ENCODE results near the gene ACTN4. TPM values are rescaled to one million over a fixed set of nuclear protein-coding genes. Genes with fewer than 3 reads are reported as not detected.

The ACTN4 gene
- total and polyA plus RNA-seq, 2 experiments from 2014 or later, result 68.9 to 427 TPM

GRCh38 chr19:38656171-38656981, 8.9 kb downstream of the ACTN4 start:
- ATAC-seq (no peak), DNase-seq (ENCODE audit: low spot score) (no peak)
- Histone ChIP-seq H3K79me2 (replicated peaks; ENCODE audit: insufficient read depth) (peaks cover 100% of the 10 kb centered on the region), H3K4me3 (no peak overlapping the region), H3K4me2 (peak overlapping the region; percentile 23), H2AFZ (no peak overlapping the region), H3K27ac (ENCODE audit: low read depth) (peak overlapping the region; percentile 39), H3K4me1 (ENCODE audit: insufficient read depth) (peaks cover 95% of the 10 kb centered on the region), H3K27me3 (ENCODE audit: insufficient read depth) (no peaks in the 10 kb centered on the region), H3F3A (replicated peaks; ENCODE audit: low read depth) (peaks cover 8% of the 10 kb centered on the region), H3K36me3 (ENCODE audit: insufficient read depth) (0 out of 2 replicates have a peak, but pooled peaks cover 4% of the 10 kb centered on the region), H3K9me2 (ENCODE audit: insufficient read depth) (no peaks in the 10 kb centered on the region), H4K20me1 (replicated peaks; ENCODE audit: insufficient read depth) (peaks cover 84% of the 10 kb centered on the region)
- TF ChIP-seq, protein P1, sequence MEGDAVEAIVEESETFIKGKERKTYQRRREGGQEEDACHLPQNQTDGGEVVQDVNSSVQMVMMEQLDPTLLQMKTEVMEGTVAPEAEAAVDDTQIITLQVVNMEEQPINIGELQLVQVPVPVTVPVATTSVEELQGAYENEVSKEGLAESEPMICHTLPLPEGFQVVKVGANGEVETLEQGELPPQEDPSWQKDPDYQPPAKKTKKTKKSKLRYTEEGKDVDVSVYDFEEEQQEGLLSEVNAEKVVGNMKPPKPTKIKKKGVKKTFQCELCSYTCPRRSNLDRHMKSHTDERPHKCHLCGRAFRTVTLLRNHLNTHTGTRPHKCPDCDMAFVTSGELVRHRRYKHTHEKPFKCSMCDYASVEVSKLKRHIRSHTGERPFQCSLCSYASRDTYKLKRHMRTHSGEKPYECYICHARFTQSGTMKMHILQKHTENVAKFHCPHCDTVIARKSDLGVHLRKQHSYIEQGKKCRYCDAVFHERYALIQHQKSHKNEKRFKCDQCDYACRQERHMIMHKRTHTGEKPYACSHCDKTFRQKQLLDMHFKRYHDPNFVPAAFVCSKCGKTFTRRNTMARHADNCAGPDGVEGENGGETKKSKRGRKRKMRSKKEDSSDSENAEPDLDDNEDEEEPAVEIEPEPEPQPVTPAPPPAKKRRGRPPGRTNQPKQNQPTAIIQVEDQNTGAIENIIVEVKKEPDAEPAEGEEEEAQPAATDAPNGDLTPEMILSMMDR (conservative IDR thresholded peaks at IDR 0.05; ENCODE audit: low read depth in 2 of 2), result no peak
- peak overlapping the region; percentile 73; the same call in 1 of the 2 replicates for H3K27ac Mint-ChIP-seq
- peaks cover 93% of the 10 kb centered on the region for H3K4me1 Mint-ChIP-seq
- peaks cover 8% of the 10 kb centered on the region for H3K27me3 Mint-ChIP-seq (ENCODE audit: insufficient read depth, low read depth, poor library complexity)
- peaks cover 41% of the 10 kb centered on the region for H3K36me3 Mint-ChIP-seq (ENCODE audit: low read depth)
- H3K9me3 Mint-ChIP-seq, result no peaks in the 10 kb centered on the region
- H3K4me3 Mint-ChIP-seq, result no peak overlapping the region

DNA sequence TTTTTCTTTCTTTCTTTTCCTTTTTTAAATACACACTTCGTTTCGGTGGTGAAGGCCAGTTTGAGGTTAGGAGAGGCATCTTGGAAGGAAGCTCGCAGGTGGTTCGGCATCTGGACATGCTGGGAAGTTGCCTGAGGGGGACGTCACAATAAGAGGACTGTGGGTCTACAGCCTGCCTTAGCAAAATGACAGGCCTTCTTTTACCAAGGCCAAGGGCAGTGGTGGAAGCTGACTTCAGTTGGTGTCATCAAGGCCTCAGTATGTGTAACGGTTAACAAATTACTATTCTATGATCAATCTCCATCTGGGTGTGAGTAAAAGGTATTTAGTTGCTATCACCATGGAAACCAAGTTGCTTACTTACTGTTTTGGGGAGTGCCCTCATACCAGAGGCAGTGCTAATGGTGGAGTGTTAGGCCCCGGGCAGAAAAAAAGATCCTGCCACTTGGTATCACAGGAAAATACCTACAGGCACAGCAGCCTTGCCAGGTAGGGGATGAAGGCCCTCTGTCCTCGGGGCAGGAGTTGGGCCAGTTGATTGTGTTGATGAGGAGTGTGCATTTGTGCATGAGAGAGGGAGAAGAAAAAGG, 10.3 kb downstream of the ACTN4 start:
- H3K27ac ChIP-seq (ENCODE audit: low read depth), result peak overlapping the region; percentile 39
- Mint-ChIP-seq H3K27me3 (ENCODE audit: insufficient read depth, low read depth, poor library complexity) (peaks cover 9% of the 10 kb centered on the region), H3K36me3 (ENCODE audit: low read depth) (peaks cover 46% of the 10 kb centered on the region), H3K27ac (peak overlapping the region; percentile 90), H3K9me3 (no peaks in the 10 kb centered on the region), H3K4me3 (peak overlapping the region; percentile 33), H3K4me1 (peaks cover 90% of the 10 kb centered on the region)
- 0 out of 2 replicates have a peak, but pooled peaks cover 4% of the 10 kb centered on the region for H3K36me3 ChIP-seq (ENCODE audit: insufficient read depth)
- H4K20me1 ChIP-seq (replicated peaks; ENCODE audit: insufficient read depth), result peaks cover 76% of the 10 kb centered on the region
- TF ChIP-seq POLR2AphosphoS5 (IDR thresholded peaks at IDR 0.05; ENCODE audit: low read depth) (0 out of 2 replicates have a peak, but pooled peaks have one; percentile 11), JUNB (IDR thresholded peaks at IDR 0.05; ENCODE audit: unreplicated experiment) (no peak)
- no peaks in the 10 kb centered on the region for H3K27me3 ChIP-seq (ENCODE audit: insufficient read depth)
- H3F3A ChIP-seq (replicated peaks; ENCODE audit: low read depth), result peaks cover 4% of the 10 kb centered on the region
- H3K79me2 ChIP-seq (replicated peaks; ENCODE audit: insufficient read depth), result peaks cover 100% of the 10 kb centered on the region
- no peak overlapping the region for H3K4me3 ChIP-seq
- peaks cover 94% of the 10 kb centered on the region for H3K4me1 ChIP-seq (ENCODE audit: insufficient read depth)
- H3K4me2 ChIP-seq, result peak overlapping the region; percentile 19
- no peak overlapping the region for H2AFZ ChIP-seq
- no peaks in the 10 kb centered on the region for H3K9me2 ChIP-seq (ENCODE audit: insufficient read depth)
- DNase-seq (ENCODE audit: low spot score), result peak; percentile 63
- no peak; the same call in 2 of the 3 replicates for ATAC-seq

- Mint-ChIP-seq H3K27me3 (ENCODE audit: insufficient read depth, low read depth, poor library complexity) (peaks cover 16% of the 10 kb centered on the region), H3K4me1 (peaks cover 90% of the 10 kb centered on the region), H3K27ac (peak overlapping the region; percentile 90), H3K9me3 (no peaks in the 10 kb centered on the region), H3K4me3 (peak overlapping the region; percentile 33; the same call in 2 of the 3 replicates), H3K36me3 (ENCODE audit: low read depth) (peaks cover 47% of the 10 kb centered on the region)
- Histone ChIP-seq H3K27me3 (ENCODE audit: insufficient read depth) (no peaks in the 10 kb centered on the region), H3K36me3 (ENCODE audit: insufficient read depth) (0 out of 2 replicates have a peak, but pooled peaks cover 4% of the 10 kb centered on the region), H3K79me2 (replicated peaks; ENCODE audit: insufficient read depth) (peaks cover 100% of the 10 kb centered on the region), H3F3A (replicated peaks; ENCODE audit: low read depth) (peaks cover 8% of the 10 kb centered on the region), H3K4me3 (no peak overlapping the region), H3K4me1 (ENCODE audit: insufficient read depth) (peaks cover 94% of the 10 kb centered on the region), H2AFZ (no peak overlapping the region), H4K20me1 (replicated peaks; ENCODE audit: insufficient read depth) (peaks cover 68% of the 10 kb centered on the region), H3K9me2 (ENCODE audit: insufficient read depth) (no peaks in the 10 kb centered on the region), H3K27ac (ENCODE audit: low read depth) (peak overlapping the region; percentile 99), H3K4me2 (peak overlapping the region; percentile 21)
- no peak for ATAC-seq
- no peak for DNase-seq (ENCODE audit: low spot score)
- TF ChIP-seq ETS1 (IDR thresholded peaks at IDR 0.05), result no peak
- TF ChIP-seq CREB1 (CRISPR knock-in tag; IDR thresholded peaks at IDR 0.05; ENCODE audit: low read depth), result no peak
- no peak for TF ChIP-seq STAT1 (IDR thresholded peaks at IDR 0.05; ENCODE audit: unreplicated experiment)
- TF ChIP-seq NANOG (IDR thresholded peaks at IDR 0.05; ENCODE audit: borderline replicate concordance), result no peak
- TF ChIP-seq, protein P2, sequence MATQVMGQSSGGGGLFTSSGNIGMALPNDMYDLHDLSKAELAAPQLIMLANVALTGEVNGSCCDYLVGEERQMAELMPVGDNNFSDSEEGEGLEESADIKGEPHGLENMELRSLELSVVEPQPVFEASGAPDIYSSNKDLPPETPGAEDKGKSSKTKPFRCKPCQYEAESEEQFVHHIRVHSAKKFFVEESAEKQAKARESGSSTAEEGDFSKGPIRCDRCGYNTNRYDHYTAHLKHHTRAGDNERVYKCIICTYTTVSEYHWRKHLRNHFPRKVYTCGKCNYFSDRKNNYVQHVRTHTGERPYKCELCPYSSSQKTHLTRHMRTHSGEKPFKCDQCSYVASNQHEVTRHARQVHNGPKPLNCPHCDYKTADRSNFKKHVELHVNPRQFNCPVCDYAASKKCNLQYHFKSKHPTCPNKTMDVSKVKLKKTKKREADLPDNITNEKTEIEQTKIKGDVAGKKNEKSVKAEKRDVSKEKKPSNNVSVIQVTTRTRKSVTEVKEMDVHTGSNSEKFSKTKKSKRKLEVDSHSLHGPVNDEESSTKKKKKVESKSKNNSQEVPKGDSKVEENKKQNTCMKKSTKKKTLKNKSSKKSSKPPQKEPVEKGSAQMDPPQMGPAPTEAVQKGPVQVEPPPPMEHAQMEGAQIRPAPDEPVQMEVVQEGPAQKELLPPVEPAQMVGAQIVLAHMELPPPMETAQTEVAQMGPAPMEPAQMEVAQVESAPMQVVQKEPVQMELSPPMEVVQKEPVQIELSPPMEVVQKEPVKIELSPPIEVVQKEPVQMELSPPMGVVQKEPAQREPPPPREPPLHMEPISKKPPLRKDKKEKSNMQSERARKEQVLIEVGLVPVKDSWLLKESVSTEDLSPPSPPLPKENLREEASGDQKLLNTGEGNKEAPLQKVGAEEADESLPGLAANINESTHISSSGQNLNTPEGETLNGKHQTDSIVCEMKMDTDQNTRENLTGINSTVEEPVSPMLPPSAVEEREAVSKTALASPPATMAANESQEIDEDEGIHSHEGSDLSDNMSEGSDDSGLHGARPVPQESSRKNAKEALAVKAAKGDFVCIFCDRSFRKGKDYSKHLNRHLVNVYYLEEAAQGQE (IDR thresholded peaks at IDR 0.05; ENCODE audit: unreplicated experiment), result no peak
- no peak for TF ChIP-seq ZNF331 (CRISPR knock-in tag; IDR thresholded peaks at IDR 0.05; ENCODE audit: low read depth)
- TF ChIP-seq JUNB (IDR thresholded peaks at IDR 0.05; ENCODE audit: unreplicated experiment), result no peak
Measured at GRCh38 chr19:38658462-38659306, 11.2 kb downstream of the ACTN4 start.

Data from GM23338 (cell line).